K562 (cell line): ENCODE measurements around the gene MAN1B1. TPM values are rescaled to one million over a fixed set of nuclear protein-coding genes. Genes with fewer than 3 reads are reported as not detected.

ENCODE experiments used
- ATAC-seq: fragments of 200-7000 bp; cut with Tn5 transposase; 3 replicates; pipeline ENCODE4 v1.9.1; 2020; ENCODE audit warnings: moderate library complexity
- BruUV-seq: library from RNA; stranded (reverse); fragments of 400-500 nt; replicated peaks from 2 replicates; lab custom pipeline; 2021; lab: Mats Ljungman, UMichigan
- CTCF ChIA-PET: fragments of 300-600 bp; formaldehyde crosslinking; extraction: SDS; loops from one replicate; lab custom pipeline; 2021; ENCODE audit warnings: low intra/inter-chr PET ratio; lab: Yijun Ruan, JAX
- POLR2A ChIA-PET: fragments of 300-600, 350-650 bp; sonication (Branson Sonifier 250); formaldehyde crosslinking; extraction: SDS; loops from one replicate; lab custom pipeline; 2021; ENCODE audit warnings: antibody characterized with exemption, inconsistent platforms; lab: Yijun Ruan, JAX
- DNase-seq, 4 experiments: peaks; one replicate each; pipeline versions ENCODE4 v3.0.0 to v3.0.0-alpha.2; 2011 to 2018; ENCODE audit warnings: low spot score in 3 of 4, mixed read lengths in 3 of 4; ENCODE audit errors: extremely low read depth in 1 of 4
- FAIRE-seq: peaks from 2 replicates; lab custom pipeline; 2011; peaks lifted over from hg19 to GRCh38; lab: Jason Lieb, UNC
- H2AFZ ChIP-seq: 2 replicates; pipeline ENCODE4 v1.6.0; 2011; ENCODE audit warnings: low read depth, low read length, control low read depth, inconsistent platforms
- H3K27ac ChIP-seq: fragments of 200-600 bp; 3 replicates; pipeline ENCODE4 v1.8.0; 2011; ENCODE audit warnings: low read depth, mild to moderate bottlenecking, control low read depth, inconsistent platforms, low read length, moderate library complexity, mixed read lengths; ENCODE audit errors: extremely low read depth
- H3K27me3 ChIP-seq, 2 experiments: fragments of 300-600 bp in 1 of 2; 2 replicates in 1 of 2; 3 replicates in 1 of 2; pipeline versions ENCODE4 v1.6.0 to v1.8.0; 2011; ENCODE audit warnings: inconsistent platforms in 2 of 2, low read length in 2 of 2, mild to moderate bottlenecking in 1 of 2, mixed read lengths in 1 of 2, moderate library complexity in 1 of 2; ENCODE audit not compliant: control insufficient read depth in 2 of 2, insufficient read depth in 2 of 2
- H3K36me3 ChIP-seq: fragments of 300-600 bp; 3 replicates; pipeline ENCODE4 v1.8.0; 2011; ENCODE audit warnings: mild to moderate bottlenecking, low read length, inconsistent platforms; ENCODE audit not compliant: control insufficient read depth, insufficient read depth
- H3K4me1 ChIP-seq, 2 experiments: fragments of 200-600 bp in 1 of 2; replicated peaks in 1 of 2; 2 replicates in 1 of 2; 3 replicates in 1 of 2; pipeline versions ENCODE4 v1.5.1 to v1.8.0; 2011; ENCODE audit warnings: inconsistent platforms in 2 of 2, low read length in 2 of 2, mild to moderate bottlenecking in 1 of 2, mixed read lengths in 1 of 2, moderate library complexity in 1 of 2; ENCODE audit not compliant: control insufficient read depth in 2 of 2, insufficient read depth in 2 of 2
- H3K4me2 ChIP-seq: 2 replicates; pipeline ENCODE4 v1.6.1; 2011; ENCODE audit warnings: low read length, control low read depth, inconsistent platforms, mixed read lengths; ENCODE audit not compliant: insufficient read depth
- H3K4me3 ChIP-seq: fragments of 200-600 bp; sonication (generic), shearing (Covaris generic); 2 replicates; pipeline ENCODE4 v1.5.1; 2016; ENCODE audit warnings: control low read depth, inconsistent platforms
- H3K79me2 ChIP-seq: fragments of 200-600 bp; 3 replicates; pipeline ENCODE4 v1.8.0; 2011; ENCODE audit warnings: low read length, inconsistent platforms; ENCODE audit not compliant: control insufficient read depth, insufficient read depth
- H3K9ac ChIP-seq, 2 experiments: 2 replicates each; pipeline versions ENCODE4 v1.6.0 to v1.6.1; 2011; ENCODE audit warnings: low read depth in 2 of 2, low read length in 2 of 2, control low read depth in 1 of 2, inconsistent platforms in 1 of 2, mild to moderate bottlenecking in 1 of 2, mixed read lengths in 1 of 2; ENCODE audit not compliant: insufficient read depth in 1 of 2
- H3K9me1 ChIP-seq: one replicate; pipeline ENCODE4 v1.6.0; 2011; ENCODE audit warnings: inconsistent platforms, mild to moderate bottlenecking, low read length, moderate library complexity; ENCODE audit not compliant: control insufficient read depth, insufficient read depth
- H3K9me3 ChIP-seq: replicated peaks from 2 replicates; pipeline ENCODE4 v1.5.1; 2011; ENCODE audit warnings: low read depth, low read length, inconsistent platforms; ENCODE audit not compliant: control insufficient read depth, insufficient read depth
- H4K20me1 ChIP-seq: replicated peaks from 2 replicates; pipeline ENCODE4 v1.6.1; 2011; ENCODE audit warnings: low read length, inconsistent platforms, mixed read lengths; ENCODE audit not compliant: control insufficient read depth, insufficient read depth
- CHCHD3 ChIP-seq: fragments of 250-450 bp; sonication (Bioruptor Pico); IDR thresholded peaks from 2 replicates; pipeline ENCODE4 v2.1.2; 2022; ENCODE audit warnings: mild to moderate bottlenecking
- CTCF ChIP-seq, 3 experiments: IDR thresholded peaks in 2 of 3; conservative IDR thresholded peaks in 1 of 3; 2 replicates each; pipeline ENCODE4 v1.5.1; 2011 to 2012; ENCODE audit warnings: low read length in 3 of 3, mild to moderate bottlenecking in 3 of 3, control low read depth in 2 of 3, improper control_type of control experiment in 1 of 3, inconsistent platforms in 1 of 3, low read depth in 1 of 3, mixed read lengths in 1 of 3, moderate library complexity in 1 of 3; ENCODE audit not compliant: insufficient read depth in 2 of 3
- ELK1 ChIP-seq: sonication (generic); formaldehyde crosslinking; IDR thresholded peaks from 2 replicates; pipeline ENCODE4 v1.8.1; 2022; ENCODE audit warnings: missing genetic modification reagents
- FOS ChIP-seq: IDR thresholded peaks from 3 replicates; pipeline ENCODE4 v1.6.1; 2011; ENCODE audit not compliant: insufficient read length; ENCODE audit errors: extremely low read depth
- ILK ChIP-seq: fragments of 450-650 bp; IDR thresholded peaks from 2 replicates; pipeline ENCODE4 v1.6.1; 2016; ENCODE audit warnings: missing genetic modification characterization, low read depth, mild to moderate bottlenecking, missing compliant biosample characterization, moderate library complexity, borderline replicate concordance
- KDM5B ChIP-seq: fragments of 200-600 bp; sonication (generic); IDR thresholded peaks from 2 replicates; pipeline ENCODE4 v1.6.1; 2012; ENCODE audit warnings: low read depth, mild to moderate bottlenecking, moderate library complexity, low read length, control low read depth, inconsistent platforms; ENCODE audit not compliant: insufficient replicate concordance
- POLR2A ChIP-seq: fragments of 450-650 bp; conservative IDR thresholded peaks from 2 replicates; pipeline ENCODE4 v1.6.1; 2016
- POLR2G ChIP-seq: fragments of 200-400 bp; formaldehyde crosslinking; IDR thresholded peaks from 2 replicates; pipeline ENCODE4 v1.6.1; 2017; ENCODE audit warnings: low read depth, mild to moderate bottlenecking, antibody characterized with exemption, low read length, moderate library complexity
- RBM22 ChIP-seq: fragments of 200-400 bp; formaldehyde crosslinking; IDR thresholded peaks from 2 replicates; pipeline ENCODE4 v1.6.1; 2018; ENCODE audit warnings: low read length, low read depth; ENCODE audit not compliant: poor library complexity, severe bottlenecking
- SMAD2 ChIP-seq: fragments of 150-350 bp; IDR thresholded peaks from 2 replicates; pipeline ENCODE4 v1.6.1; 2014; ENCODE audit warnings: low read depth, mild to moderate bottlenecking, low read length
- SREBF1 ChIP-seq: fragments of 150-350 bp; IDR thresholded peaks from 2 replicates; pipeline ENCODE4 v1.6.1; 2014; ENCODE audit warnings: antibody characterized with exemption, low read depth, low read length, borderline replicate concordance
- TAF15 ChIP-seq: fragments of 200-400 bp; formaldehyde crosslinking; IDR thresholded peaks from 2 replicates; pipeline ENCODE4 v1.6.1; 2017; ENCODE audit warnings: mild to moderate bottlenecking, low read depth, low read length, moderate library complexity
- ZSCAN29 ChIP-seq: fragments of 450-650 bp; IDR thresholded peaks from 2 replicates; pipeline ENCODE4 v1.6.1; 2017
- WGBS: fragments of 100-300 bp; shearing (Covaris generic); methylation state at CpG from one replicate; pipeline ENCODE4 v1.1.6; 2016; ENCODE audit warnings: low coverage, mixed read lengths; ENCODE audit not compliant: insufficient coverage; ENCODE audit errors: missing lambda C conversion rate; 5-methylcytosine and 5-hydroxymethylcytosine counted together
- in situ Hi-C: fragments of 300-500 bp; cut with MboI; formaldehyde crosslinking; loops from 4 replicates; pipeline ENCODE4 v1.15.0; 2018; ENCODE audit warnings: inconsistent platforms, mixed read lengths
- intact Hi-C: fragments of 100-400 bp; cut with micrococcal nuclease; formaldehyde crosslinking; loops from 2 replicates; pipeline ENCODE4 v1.14.2; 2022
- polyA plus RNA-seq, 8 experiments: library from polyadenylated mRNA; depleted of rRNA in 4 of 8; stranded (reverse) in 5 of 8; unstranded in 3 of 8; fragments of >200 nt; fragmentation: Nextera tagmentation in 2 of 8; fragmentation: Illumina TruSeq in 1 of 8; extraction: Ambion mirVana in 2 of 8; extraction: Trizol in 1 of 8; gene quantifications; 2 replicates each; pipeline versions ENCODE4 v1.2.1 to v1.2.3, GENCODE V29; 2011 to 2014; ENCODE audit warnings: inconsistent platforms in 1 of 8, missing spikeins in 1 of 8
- total RNA-seq, 7 experiments: library from RNA; depleted of rRNA in 6 of 7; stranded (reverse); fragments of >200 nt in 6 of 7; fragmentation: Illumina TruSeq in 2 of 7; extraction: Trizol in 2 of 7; gene quantifications; 2 replicates each; pipeline versions ENCODE4 v1.2.1 to v1.2.3, GENCODE V29; 2011 to 2021; ENCODE audit warnings: low replicate concordance in 1 of 7

MAN1B1 gene
- total and polyA plus RNA-seq, 9 of the 15 experiments (the other 6 are each of a cell fraction or from before 2014, with no cell fraction given), result 0.55 to 36.6 (median 27.3) TPM

- TF ChIP-seq ELK1 (no peak), FOS (no peak), SREBF1 (no peak), RBM22 (peak; percentile 12)
Measured at GRCh38 chr9:137108608-137109249, 21.9 kb downstream of the MAN1B1 start (continued).

- POLR2A ChIA-PET, result interaction anchor here (0.6 to 1.0 kb wide), 3 partner anchors 23 to 714 kb away, joined by 3 to 4 read pairs (median 3); partner anchors contain the start of gene MAN1B1
- BruUV-seq, result no TSS peak
- TF ChIP-seq ZSCAN29 (no peak), CTCF (IDR thresholded peaks at IDR 0.05 in 2 of 3, conservative IDR thresholded peaks at IDR 0.05 in 1 of 3; ENCODE audit: insufficient read depth in 2 of 3, low read depth in 1 of 3, low read length in 3 of 3) (peak in 2 of 3 experiments; percentile 15 to 27; a peak in 2 of 6 replicates), POLR2A (peak; percentile 34), ILK (tag) (no peak), KDM5B (peak; percentile 34), CHCHD3 (CRISPR knock-in tag) (no peak), POLR2G (peak; percentile 59), SMAD2 (no peak), TAF15 (0 out of 2 replicates have a peak, but pooled peaks have one; percentile 34)
Measured at GRCh38 chr9:137109250-137110146, 22.7 kb downstream of the MAN1B1 start.

More at GRCh38 chr9:137109250-137110146, 22.7 kb downstream of the MAN1B1 start:
- no peaks in the 10 kb centered on the region for H3K27me3 ChIP-seq
- whole genome bisulfite sequencing, result 83% methylated on average over 32 of the region's 34 CpGs
- no peak overlapping the region for H3K27ac ChIP-seq
- no peaks in the 10 kb centered on the region for H3K9me3 ChIP-seq
- ATAC-seq (peak; percentile 14), FAIRE-seq (no peak), DNase-seq (peak in 2 of 4 experiments; percentile 22 to 30)
- in situ Hi-C loops (no loop called here), intact Hi-C loops (no loop called here)
- no peak overlapping the region for H3K4me2 ChIP-seq
- H2AFZ ChIP-seq, result no peak overlapping the region
- no peaks in the 10 kb centered on the region for H3K9me1 ChIP-seq
- no peak overlapping the region for H3K4me3 ChIP-seq
- peaks cover 90% of the 10 kb centered on the region; the same call in 2 of the 3 replicates for H3K36me3 ChIP-seq
- peaks cover 0 to 71% of the 10 kb centered on the region in 2 experiments; a peak in 2 of 5 replicates for H3K4me1 ChIP-seq
- CTCF ChIA-PET, result no interaction called here
- H4K20me1 ChIP-seq, result no peaks in the 10 kb centered on the region
- H3K79me2 ChIP-seq, result peaks cover 19% of the 10 kb centered on the region
- no peak overlapping the region; a peak in 1 of 4 replicates for H3K9ac ChIP-seq
